Glutamatergic neuron (in vitro differentiated cells): Measurements from ENCODE around the gene SIRT6. TPM values are rescaled to one million over a fixed set of nuclear protein-coding genes. Genes with fewer than 3 reads are reported as not detected.
A peak's percentile ranks its signal among the peaks of the same experiment; 100 is the strongest.
"Not testable (repeated sequence)": the region's sequence is repeated elsewhere in the genome, so short reads cannot be mapped to it uniquely, and the experiment has no call there.

ENCODE experiments used
- DNase-seq: peaks from one replicate; pipeline ENCODE4 v3.0.0; 2022
- H3K27ac Mint-ChIP-seq: one replicate; pipeline ENCODE4 v1.8.0; 2020; ENCODE audit warnings: mild to moderate bottlenecking, mixed read lengths, inconsistent platforms; ENCODE audit not compliant: unreplicated experiment
- H3K27me3 Mint-ChIP-seq: one replicate; pipeline ENCODE4 v1.8.0; 2020; ENCODE audit warnings: mild to moderate bottlenecking, moderate library complexity, mixed read lengths, inconsistent platforms; ENCODE audit not compliant: unreplicated experiment
- H3K36me3 Mint-ChIP-seq: one replicate; pipeline ENCODE4 v1.8.0; 2020; ENCODE audit warnings: mild to moderate bottlenecking, mixed read lengths, inconsistent platforms; ENCODE audit not compliant: unreplicated experiment
- H3K4me1 Mint-ChIP-seq: one replicate; pipeline ENCODE4 v1.8.0; 2020; ENCODE audit warnings: mild to moderate bottlenecking, low read depth, mixed read lengths, inconsistent platforms; ENCODE audit not compliant: unreplicated experiment
- H3K4me3 Mint-ChIP-seq: one replicate; pipeline ENCODE4 v1.8.0; 2020; ENCODE audit warnings: mild to moderate bottlenecking, mixed read lengths, inconsistent platforms; ENCODE audit not compliant: unreplicated experiment
- H3K9me3 Mint-ChIP-seq: one replicate; pipeline ENCODE4 v1.8.0; 2020; ENCODE audit warnings: mild to moderate bottlenecking, moderate library complexity, mixed read lengths, inconsistent platforms; ENCODE audit not compliant: unreplicated experiment
- total RNA-seq: library from RNA; stranded (reverse); fragmentation: NEBNext Ultra II Directional; extraction: Animal tissue kit (Norgen Biotek cat#: 25700); gene quantifications from one replicate; pipeline ENCODE4 v1.2.1, GENCODE V29; 2021; ENCODE audit not compliant: unreplicated experiment
- TF ChIP-seq, protein P1 (sequence below): fragments of 200-600 bp; sonication (generic); IDR thresholded peaks from one replicate; pipeline ENCODE4 v1.5.0; 2021; ENCODE audit not compliant: partially characterized antibody, unreplicated experiment

SIRT6 gene
- total RNA-seq, 1 donor from 2014 or later, result 48.3 TPM

DNA sequence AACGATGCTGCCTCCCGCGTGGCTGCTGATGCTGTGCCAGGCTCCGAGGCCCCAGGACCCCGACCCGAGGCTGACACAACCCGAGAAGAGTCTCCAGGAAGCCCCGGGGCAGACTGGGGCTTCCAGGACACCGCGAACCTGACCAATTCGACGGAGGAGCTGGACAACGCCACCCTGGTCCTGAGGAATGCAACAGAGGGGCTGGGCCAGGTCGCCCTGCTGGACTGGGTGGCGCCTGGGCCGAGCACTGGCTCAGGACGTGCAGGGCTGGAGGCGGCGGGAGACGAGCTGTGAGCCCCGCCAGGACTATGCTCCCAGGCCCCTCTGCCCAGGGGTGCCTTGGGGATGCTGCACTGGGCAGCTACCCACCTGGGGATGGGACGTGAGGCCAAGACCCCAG is 10.7 kb downstream of the SIRT6 start:
- Mint-ChIP-seq H3K4me3 (peak overlapping the region; percentile 92), H3K4me1 (peaks cover 14% of the 10 kb centered on the region), H3K27ac (peak overlapping the region; percentile 77), H3K36me3 (no peaks in the 10 kb centered on the region), H3K9me3 (peaks cover 10% of the 10 kb centered on the region), H3K27me3 (peaks cover 10% of the 10 kb centered on the region)
- TF ChIP-seq, protein P1, sequence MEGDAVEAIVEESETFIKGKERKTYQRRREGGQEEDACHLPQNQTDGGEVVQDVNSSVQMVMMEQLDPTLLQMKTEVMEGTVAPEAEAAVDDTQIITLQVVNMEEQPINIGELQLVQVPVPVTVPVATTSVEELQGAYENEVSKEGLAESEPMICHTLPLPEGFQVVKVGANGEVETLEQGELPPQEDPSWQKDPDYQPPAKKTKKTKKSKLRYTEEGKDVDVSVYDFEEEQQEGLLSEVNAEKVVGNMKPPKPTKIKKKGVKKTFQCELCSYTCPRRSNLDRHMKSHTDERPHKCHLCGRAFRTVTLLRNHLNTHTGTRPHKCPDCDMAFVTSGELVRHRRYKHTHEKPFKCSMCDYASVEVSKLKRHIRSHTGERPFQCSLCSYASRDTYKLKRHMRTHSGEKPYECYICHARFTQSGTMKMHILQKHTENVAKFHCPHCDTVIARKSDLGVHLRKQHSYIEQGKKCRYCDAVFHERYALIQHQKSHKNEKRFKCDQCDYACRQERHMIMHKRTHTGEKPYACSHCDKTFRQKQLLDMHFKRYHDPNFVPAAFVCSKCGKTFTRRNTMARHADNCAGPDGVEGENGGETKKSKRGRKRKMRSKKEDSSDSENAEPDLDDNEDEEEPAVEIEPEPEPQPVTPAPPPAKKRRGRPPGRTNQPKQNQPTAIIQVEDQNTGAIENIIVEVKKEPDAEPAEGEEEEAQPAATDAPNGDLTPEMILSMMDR, result no peak
- DNase-seq, result no peak

DNA sequence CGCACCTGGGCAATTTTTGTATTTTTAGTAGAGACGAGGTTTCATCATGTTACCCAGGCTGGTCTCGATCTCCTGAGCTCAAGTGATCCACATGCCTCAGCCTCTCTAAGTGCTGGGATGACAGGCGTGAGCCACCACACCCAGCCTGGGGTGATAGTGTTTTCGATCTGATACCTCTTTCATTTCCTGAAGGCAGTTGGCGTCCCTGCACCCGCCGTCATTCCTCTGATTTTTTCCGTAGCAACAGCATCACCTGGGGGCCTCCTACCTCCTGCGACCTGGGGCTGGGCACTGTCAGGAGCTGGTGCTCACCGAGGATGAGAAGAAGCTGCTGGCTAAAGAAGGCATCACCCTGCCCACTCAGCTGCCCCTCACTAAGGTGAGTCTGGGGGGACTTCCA is 18.1 kb downstream of the SIRT6 start:
- Mint-ChIP-seq H3K27me3 (peaks cover 8% of the 10 kb centered on the region), H3K36me3 (no peaks in the 10 kb centered on the region), H3K9me3 (no peaks in the 10 kb centered on the region), H3K4me1 (no peaks in the 10 kb centered on the region), H3K4me3 (no peak overlapping the region), H3K27ac (no peak overlapping the region)
- no peak for DNase-seq
- TF ChIP-seq, protein P1, result no peak

DNA sequence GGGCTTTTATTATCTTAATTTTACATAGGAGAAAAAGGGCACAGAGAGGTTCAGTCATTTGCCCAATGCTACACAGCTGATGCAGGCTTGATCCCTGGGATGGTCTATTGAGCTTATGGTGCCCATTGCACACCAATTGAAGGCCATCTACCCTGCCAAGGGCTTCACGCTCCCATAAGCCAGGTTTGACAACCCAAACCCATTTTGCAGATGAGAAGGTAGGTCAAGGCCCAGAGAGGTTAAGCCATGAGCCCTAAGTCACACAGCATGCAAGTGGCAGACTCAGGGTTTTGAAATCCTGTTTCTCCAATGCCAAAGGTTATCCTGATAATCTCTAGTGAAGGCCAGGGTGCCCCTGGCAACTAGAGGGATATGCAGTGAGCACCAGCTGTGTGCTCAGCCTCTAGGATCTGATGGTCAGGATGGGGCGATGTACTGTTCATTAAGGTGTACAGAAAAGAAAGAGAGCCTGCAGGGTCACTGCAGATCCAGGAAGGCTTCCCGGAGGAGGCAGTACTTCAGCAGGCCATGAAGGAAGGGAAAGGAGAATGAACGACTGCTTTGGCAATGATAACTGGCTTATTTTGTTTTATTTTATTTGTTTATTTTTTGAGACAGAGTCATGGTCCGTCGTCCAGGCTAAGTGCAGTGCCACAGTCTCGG is 20.8 kb downstream of the SIRT6 start:
- no peaks in the 10 kb centered on the region for H3K4me1 Mint-ChIP-seq
- no peak overlapping the region for H3K4me3 Mint-ChIP-seq
- H3K27me3 Mint-ChIP-seq, result peaks cover 7% of the 10 kb centered on the region
- no peak for DNase-seq
- H3K27ac Mint-ChIP-seq, result no peak overlapping the region
- no peaks in the 10 kb centered on the region for H3K9me3 Mint-ChIP-seq
- no peaks in the 10 kb centered on the region for H3K36me3 Mint-ChIP-seq
- TF ChIP-seq, protein P1, result no peak

DNA sequence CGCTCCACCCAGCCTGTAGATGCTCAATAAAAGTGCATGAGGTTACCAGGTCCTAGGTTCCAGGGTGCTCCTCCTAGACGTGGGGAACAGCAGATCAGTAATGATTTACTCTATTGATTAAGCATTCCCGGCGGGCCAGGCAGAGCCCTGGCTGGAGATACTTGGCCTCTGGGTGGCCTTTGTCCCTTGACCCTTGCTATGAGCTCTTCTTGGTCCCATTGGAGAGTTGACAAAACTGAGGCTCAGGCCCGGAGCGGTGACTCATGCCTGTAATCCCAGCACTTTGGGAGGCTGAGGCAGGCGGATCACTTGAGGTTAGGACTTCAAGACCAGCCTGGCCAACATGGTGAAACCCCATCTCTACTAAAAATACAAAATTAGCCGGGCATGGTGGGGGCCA is 24.4 kb downstream of the SIRT6 start:
- not testable (repeated sequence) for H3K4me3 Mint-ChIP-seq, H3K36me3 Mint-ChIP-seq, DNase-seq, H3K4me1 Mint-ChIP-seq, H3K27me3 Mint-ChIP-seq, H3K27ac Mint-ChIP-seq, H3K9me3 Mint-ChIP-seq

DNA sequence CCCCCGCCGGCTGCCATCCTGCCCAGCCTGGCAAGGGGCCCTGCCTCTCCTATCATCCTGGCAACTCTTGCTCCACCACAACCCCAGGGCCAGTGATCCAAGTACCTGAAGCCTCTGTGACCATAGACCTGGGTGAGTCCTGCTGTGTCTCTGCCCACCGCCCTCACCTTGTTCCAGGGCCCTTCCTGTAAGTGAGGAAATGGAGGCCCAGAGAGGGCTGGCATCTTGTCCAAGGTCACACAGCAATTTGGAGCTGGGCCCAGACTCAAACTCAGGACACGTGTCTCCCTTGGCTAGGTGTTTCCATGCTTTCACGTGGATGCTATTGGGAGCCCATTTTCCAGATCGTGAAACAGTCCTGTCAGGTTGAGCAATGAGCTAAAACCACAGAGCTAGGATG is 25.2 kb downstream of the SIRT6 start:
- H3K9me3 Mint-ChIP-seq, result peaks cover 5% of the 10 kb centered on the region
- no peak for DNase-seq
- H3K27me3 Mint-ChIP-seq, result peaks cover 5% of the 10 kb centered on the region
- no peaks in the 10 kb centered on the region for H3K4me1 Mint-ChIP-seq
- TF ChIP-seq, protein P1, result no peak
- H3K36me3 Mint-ChIP-seq, result no peaks in the 10 kb centered on the region
- H3K27ac Mint-ChIP-seq, result no peak overlapping the region
- H3K4me3 Mint-ChIP-seq, result no peak overlapping the region
